ENCODE results near the gene RPS6KA3.

Gene RPS6KA3

GRCh38 chrX:20266810-20267606 lies at the start of gene RPS6KA3:
TSS of gene RPS6KA3 (minus strand) at chrX:20266909. CDS start at chrX:20266632, 277 bp downstream.
- in situ Hi-C loops (cut with HindIII; ENCODE audit: low sequenced_read_pairs), result no loop called here
- TF ChIP-seq, protein P1, sequence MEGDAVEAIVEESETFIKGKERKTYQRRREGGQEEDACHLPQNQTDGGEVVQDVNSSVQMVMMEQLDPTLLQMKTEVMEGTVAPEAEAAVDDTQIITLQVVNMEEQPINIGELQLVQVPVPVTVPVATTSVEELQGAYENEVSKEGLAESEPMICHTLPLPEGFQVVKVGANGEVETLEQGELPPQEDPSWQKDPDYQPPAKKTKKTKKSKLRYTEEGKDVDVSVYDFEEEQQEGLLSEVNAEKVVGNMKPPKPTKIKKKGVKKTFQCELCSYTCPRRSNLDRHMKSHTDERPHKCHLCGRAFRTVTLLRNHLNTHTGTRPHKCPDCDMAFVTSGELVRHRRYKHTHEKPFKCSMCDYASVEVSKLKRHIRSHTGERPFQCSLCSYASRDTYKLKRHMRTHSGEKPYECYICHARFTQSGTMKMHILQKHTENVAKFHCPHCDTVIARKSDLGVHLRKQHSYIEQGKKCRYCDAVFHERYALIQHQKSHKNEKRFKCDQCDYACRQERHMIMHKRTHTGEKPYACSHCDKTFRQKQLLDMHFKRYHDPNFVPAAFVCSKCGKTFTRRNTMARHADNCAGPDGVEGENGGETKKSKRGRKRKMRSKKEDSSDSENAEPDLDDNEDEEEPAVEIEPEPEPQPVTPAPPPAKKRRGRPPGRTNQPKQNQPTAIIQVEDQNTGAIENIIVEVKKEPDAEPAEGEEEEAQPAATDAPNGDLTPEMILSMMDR (IDR thresholded peaks at IDR 0.05; ENCODE audit: low read depth, low read length, missing control alignments), result no peak
- peak; percentile 53 for DNase-seq (ENCODE audit: low read depth)
- peak within 1 kb of the TSS; percentile 64 for H3K4me3 ChIP-seq (ENCODE audit: low read depth, low read length)

GRCh38 chrX:20315140-20315539 lies 48.4 kb upstream of the RPS6KA3 start:
- in situ Hi-C loops (cut with HindIII; ENCODE audit: low sequenced_read_pairs), result no loop called here

GRCh38 chrX:20313899-20314298 lies 47.2 kb upstream of the RPS6KA3 start:
- H3K4me3 ChIP-seq (ENCODE audit: low read depth, low read length), result no peak overlapping the region
- TF ChIP-seq, protein P1 (IDR thresholded peaks at IDR 0.05; ENCODE audit: low read depth, low read length, missing control alignments), result no peak
- in situ Hi-C loops (cut with HindIII; ENCODE audit: low sequenced_read_pairs), result no loop called here
- DNase-seq (ENCODE audit: low read depth), result no peak

More at GRCh38 chrX:20315140-20315539, 48.4 kb upstream of the RPS6KA3 start:
- no peak overlapping the region for H3K4me3 ChIP-seq (ENCODE audit: low read depth, low read length)
- no peak for DNase-seq (ENCODE audit: low read depth)
- TF ChIP-seq, protein P1 (IDR thresholded peaks at IDR 0.05; ENCODE audit: low read depth, low read length, missing control alignments), result no peak

DNA sequence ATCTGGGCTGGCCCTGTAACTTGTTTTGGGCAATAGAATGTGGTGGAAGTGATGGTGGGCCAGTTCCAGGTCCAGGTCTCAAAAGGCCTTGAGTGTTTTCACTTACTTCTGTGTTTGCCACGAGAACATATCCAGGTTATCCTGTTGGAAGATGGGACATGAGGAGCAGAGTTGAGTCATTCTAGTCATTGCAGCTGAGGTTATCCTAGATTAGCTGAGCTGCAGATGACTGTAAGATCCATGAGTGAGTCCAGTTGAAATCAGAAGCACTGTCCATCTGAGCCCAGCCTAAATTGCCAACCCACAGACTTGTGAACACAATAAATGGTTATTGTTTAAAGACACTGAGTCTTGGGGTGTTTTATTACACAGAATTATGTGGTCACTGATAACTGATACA lies 45.3 kb upstream of the RPS6KA3 start:
- in situ Hi-C loops (cut with HindIII; ENCODE audit: low sequenced_read_pairs), result no loop called here
- TF ChIP-seq, protein P1 (IDR thresholded peaks at IDR 0.05; ENCODE audit: low read depth, low read length, missing control alignments), result no peak
- H3K4me3 ChIP-seq (ENCODE audit: low read depth, low read length), result no peak overlapping the region
- DNase-seq (ENCODE audit: low read depth), result no peak

GRCh38 chrX:20311505-20311904 lies 44.8 kb upstream of the RPS6KA3 start:
- in situ Hi-C loops (cut with HindIII; ENCODE audit: low sequenced_read_pairs), result no loop called here
- no peak overlapping the region for H3K4me3 ChIP-seq (ENCODE audit: low read depth, low read length)
- no peak for DNase-seq (ENCODE audit: low read depth)
- TF ChIP-seq, protein P1 (IDR thresholded peaks at IDR 0.05; ENCODE audit: low read depth, low read length, missing control alignments), result no peak

- TF ChIP-seq, protein P1 (IDR thresholded peaks at IDR 0.05; ENCODE audit: low read depth, low read length, missing control alignments), result no peak
- no peak overlapping the region for H3K4me3 ChIP-seq (ENCODE audit: low read depth, low read length)
- in situ Hi-C loops (cut with HindIII; ENCODE audit: low sequenced_read_pairs), result no loop called here
- DNase-seq (ENCODE audit: low read depth), result peak; percentile 5
Measured at GRCh38 chrX:20309806-20310205, 43.1 kb upstream of the RPS6KA3 start.
